HUES64 (cell line): ENCODE results near the gene MCTP1.

Source experiments
- H3K27ac ChIP-seq: 2 replicates; pipeline ENCODE4 v1.7.0; 2013; ENCODE audit warnings: low read depth, low read length, inconsistent platforms
- H3K27me3 ChIP-seq: 2 replicates; pipeline ENCODE4 v1.6.1; 2013; ENCODE audit warnings: mild to moderate bottlenecking, low read length; ENCODE audit not compliant: insufficient read depth
- H3K36me3 ChIP-seq: 2 replicates; pipeline ENCODE4 v1.6.1; 2013; ENCODE audit warnings: mild to moderate bottlenecking, low read length; ENCODE audit not compliant: insufficient read depth
- H3K4me1 ChIP-seq: 2 replicates; pipeline ENCODE4 v1.6.1; 2013; ENCODE audit warnings: mild to moderate bottlenecking, low read length, moderate library complexity; ENCODE audit not compliant: insufficient read depth
- H3K4me3 ChIP-seq: 2 replicates; pipeline ENCODE4 v1.5.1; 2013; ENCODE audit warnings: mild to moderate bottlenecking, low read length, moderate library complexity
- H3K9ac ChIP-seq: 2 replicates; pipeline ENCODE4 v1.6.1; 2013; ENCODE audit warnings: mild to moderate bottlenecking, low read depth, low read length
- H3K9me3 ChIP-seq: 2 replicates; pipeline ENCODE4 v1.6.1; 2013; ENCODE audit warnings: low read depth, low read length; ENCODE audit not compliant: insufficient read depth
- WGBS: fragments of 150-250, 120-280 bp; methylation state at CpG from one replicate; pipeline ENCODE4 v1.1.7; 2013; ENCODE audit warnings: missing lambda C conversion rate; 5-methylcytosine and 5-hydroxymethylcytosine counted together

The MCTP1 gene

GRCh38 chr5:95048628-95049027, 236.3 kb downstream of the MCTP1 start:
- no peak overlapping the region for H3K4me3 ChIP-seq
- 80% methylated on average over 1 of the region's 1 CpG for WGBS
- H3K27ac ChIP-seq, result no peak overlapping the region

GRCh38 chr5:95045181-95045965, 239.5 kb downstream of the MCTP1 start:
- Histone ChIP-seq H3K27me3 (no peaks in the 10 kb centered on the region), H3K36me3 (no peaks in the 10 kb centered on the region), H3K4me3 (no peak overlapping the region), H3K9ac (no peak overlapping the region), H3K27ac (no peak overlapping the region), H3K9me3 (no peaks in the 10 kb centered on the region), H3K4me1 (peaks cover 5% of the 10 kb centered on the region; the same call in 1 of the 2 replicates)
- 74% methylated on average over 4 of the region's 5 CpGs for WGBS

More at GRCh38 chr5:95048628-95049027, 236.3 kb downstream of the MCTP1 start:
- Histone ChIP-seq H3K9me3 (no peaks in the 10 kb centered on the region), H3K27me3 (no peaks in the 10 kb centered on the region), H3K4me1 (peaks cover 5% of the 10 kb centered on the region; the same call in 1 of the 2 replicates), H3K9ac (no peak overlapping the region), H3K36me3 (no peaks in the 10 kb centered on the region)

GRCh38 chr5:95044096-95044495, 240.8 kb downstream of the MCTP1 start:
- no peak overlapping the region for H3K4me3 ChIP-seq
- H3K36me3 ChIP-seq, result no peaks in the 10 kb centered on the region
- no peaks in the 10 kb centered on the region for H3K27me3 ChIP-seq
- 90% methylated on average over 2 of the region's 2 CpGs for WGBS
- H3K9me3 ChIP-seq, result no peaks in the 10 kb centered on the region
- H3K9ac ChIP-seq, result no peak overlapping the region
- H3K4me1 ChIP-seq, result peaks cover 5% of the 10 kb centered on the region; the same call in 1 of the 2 replicates
- no peak overlapping the region for H3K27ac ChIP-seq

GRCh38 chr5:95043648-95044047, 241.2 kb downstream of the MCTP1 start:
- Histone ChIP-seq H3K27ac (no peak overlapping the region), H3K4me1 (peaks cover 5% of the 10 kb centered on the region; the same call in 1 of the 2 replicates), H3K27me3 (no peaks in the 10 kb centered on the region), H3K36me3 (no peaks in the 10 kb centered on the region), H3K9ac (no peak overlapping the region), H3K9me3 (no peaks in the 10 kb centered on the region), H3K4me3 (no peak overlapping the region)
- 54% methylated on average over 2 of the region's 3 CpGs for WGBS

- Histone ChIP-seq H3K4me1 (peaks cover 5% of the 10 kb centered on the region; the same call in 1 of the 2 replicates), H3K27me3 (no peaks in the 10 kb centered on the region), H3K9me3 (no peaks in the 10 kb centered on the region), H3K4me3 (no peak overlapping the region), H3K27ac (no peak overlapping the region), H3K36me3 (no peaks in the 10 kb centered on the region), H3K9ac (no peak overlapping the region)
These were observed 241.7 kb downstream of the MCTP1 start for GRCh38 chr5:95043234-95043633.

GRCh38 chr5:95042037-95042436, 242.9 kb downstream of the MCTP1 start:
- Histone ChIP-seq H3K9ac (no peak overlapping the region), H3K4me1 (peaks cover 5% of the 10 kb centered on the region; the same call in 1 of the 2 replicates), H3K36me3 (no peaks in the 10 kb centered on the region), H3K9me3 (no peaks in the 10 kb centered on the region), H3K27me3 (no peaks in the 10 kb centered on the region), H3K27ac (no peak overlapping the region), H3K4me3 (no peak overlapping the region)
- WGBS, result 88% methylated on average over 3 of the region's 4 CpGs

- H3K27me3 ChIP-seq, result no peaks in the 10 kb centered on the region
- no peak overlapping the region for H3K27ac ChIP-seq
- H3K9ac ChIP-seq, result no peak overlapping the region
- H3K4me3 ChIP-seq, result no peak overlapping the region
- no peaks in the 10 kb centered on the region for H3K4me1 ChIP-seq
- H3K36me3 ChIP-seq, result no peaks in the 10 kb centered on the region
- WGBS, result 96% methylated on average over 7 of the region's 7 CpGs
- no peaks in the 10 kb centered on the region for H3K9me3 ChIP-seq
These were observed 248.8 kb downstream of the MCTP1 start for GRCh38 chr5:95035891-95036685.

- WGBS, result 90% methylated on average over 1 of the region's 1 CpG
These were observed 252.1 kb downstream of the MCTP1 start for GRCh38 chr5:95032801-95033200.

GRCh38 chr5:95029569-95030366, 255.1 kb downstream of the MCTP1 start:
- no peaks in the 10 kb centered on the region for H3K36me3 ChIP-seq
- no peak overlapping the region for H3K9ac ChIP-seq
- H3K27me3 ChIP-seq, result no peaks in the 10 kb centered on the region
- H3K4me3 ChIP-seq, result no peak overlapping the region
- H3K4me1 ChIP-seq, result peaks cover 3% of the 10 kb centered on the region; the same call in 1 of the 2 replicates
- H3K27ac ChIP-seq, result no peak overlapping the region
- WGBS, result 93% methylated on average over 9 of the region's 9 CpGs
- no peaks in the 10 kb centered on the region for H3K9me3 ChIP-seq

More at GRCh38 chr5:95032801-95033200, 252.1 kb downstream of the MCTP1 start:
- Histone ChIP-seq H3K9ac (no peak overlapping the region), H3K9me3 (no peaks in the 10 kb centered on the region), H3K36me3 (no peaks in the 10 kb centered on the region), H3K27me3 (no peaks in the 10 kb centered on the region), H3K4me1 (no peaks in the 10 kb centered on the region), H3K4me3 (no peak overlapping the region), H3K27ac (no peak overlapping the region)

GRCh38 chr5:95027775-95028174, 257.1 kb downstream of the MCTP1 start:
- no peak overlapping the region for H3K4me3 ChIP-seq
- WGBS, result 100% methylated on average over 2 of the region's 3 CpGs
- no peak overlapping the region for H3K9ac ChIP-seq
- no peak overlapping the region for H3K27ac ChIP-seq
- H3K36me3 ChIP-seq, result no peaks in the 10 kb centered on the region
- peaks cover 3% of the 10 kb centered on the region; the same call in 1 of the 2 replicates for H3K4me1 ChIP-seq
- H3K27me3 ChIP-seq, result no peaks in the 10 kb centered on the region
- no peaks in the 10 kb centered on the region for H3K9me3 ChIP-seq
